GM10266 (cell line): Measurements from ENCODE around the gene DEDD.

ENCODE experiments used
- DNase-seq: peaks from one replicate; pipeline ENCODE4 v3.0.0; 2012; ENCODE audit errors: extremely low spot score
- TF ChIP-seq, protein P1 (sequence below): IDR thresholded peaks from 2 replicates; pipeline ENCODE4 v1.5.1; 2012; ENCODE audit warnings: mild to moderate bottlenecking, low read depth; ENCODE audit not compliant: control insufficient read depth, insufficient read depth; ENCODE audit errors: missing control alignments

DEDD gene

DNA sequence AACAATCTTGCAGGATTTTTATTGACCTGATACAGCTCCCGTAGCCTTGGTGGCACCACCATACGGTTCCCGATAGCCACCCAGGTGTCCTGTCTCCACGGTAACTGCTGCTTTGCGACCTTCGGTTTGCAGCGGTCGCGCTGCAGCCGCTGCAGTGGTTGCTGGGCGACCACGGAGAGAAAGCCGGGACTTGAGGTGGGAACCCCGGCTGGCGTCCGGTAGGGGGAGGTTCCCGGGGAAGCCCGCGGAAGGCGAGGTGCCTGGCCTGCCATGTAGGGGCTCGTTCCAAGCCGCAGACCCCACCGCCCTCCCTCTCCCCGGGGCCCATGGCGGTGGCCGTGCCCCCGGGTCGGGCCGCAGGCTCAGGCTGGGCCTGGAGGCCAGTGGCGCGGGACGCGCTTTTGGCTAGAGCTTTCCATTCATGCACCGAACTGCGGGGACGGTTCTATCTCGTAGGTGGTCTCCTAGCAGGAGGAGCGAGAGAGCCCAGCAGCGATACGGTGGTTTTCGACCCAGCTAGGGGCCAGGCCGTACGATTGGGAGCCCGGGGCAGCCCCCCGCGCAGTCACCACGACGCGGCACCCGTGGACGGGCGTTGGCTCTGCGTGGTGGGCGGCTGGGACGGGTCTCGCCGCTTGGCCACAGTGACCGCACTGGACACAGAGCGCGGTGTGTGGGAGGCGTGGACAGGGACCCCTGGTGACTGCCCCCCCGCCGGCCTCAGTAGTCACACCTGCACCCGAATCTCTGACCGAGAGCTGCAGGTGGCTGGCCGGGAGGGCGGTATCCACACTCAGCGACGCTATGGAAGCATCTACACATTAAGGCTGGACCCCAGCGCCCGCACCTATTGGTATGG is 34.0 kb downstream of the DEDD start, which contains the start of gene KLHDC9:
Gene KLHDC9, plus strand, starts transcription at position 152 of the 859 bp plus-strand sequence. Its CDS starts 175 bp downstream, at position 327.
- TF ChIP-seq, protein P1, sequence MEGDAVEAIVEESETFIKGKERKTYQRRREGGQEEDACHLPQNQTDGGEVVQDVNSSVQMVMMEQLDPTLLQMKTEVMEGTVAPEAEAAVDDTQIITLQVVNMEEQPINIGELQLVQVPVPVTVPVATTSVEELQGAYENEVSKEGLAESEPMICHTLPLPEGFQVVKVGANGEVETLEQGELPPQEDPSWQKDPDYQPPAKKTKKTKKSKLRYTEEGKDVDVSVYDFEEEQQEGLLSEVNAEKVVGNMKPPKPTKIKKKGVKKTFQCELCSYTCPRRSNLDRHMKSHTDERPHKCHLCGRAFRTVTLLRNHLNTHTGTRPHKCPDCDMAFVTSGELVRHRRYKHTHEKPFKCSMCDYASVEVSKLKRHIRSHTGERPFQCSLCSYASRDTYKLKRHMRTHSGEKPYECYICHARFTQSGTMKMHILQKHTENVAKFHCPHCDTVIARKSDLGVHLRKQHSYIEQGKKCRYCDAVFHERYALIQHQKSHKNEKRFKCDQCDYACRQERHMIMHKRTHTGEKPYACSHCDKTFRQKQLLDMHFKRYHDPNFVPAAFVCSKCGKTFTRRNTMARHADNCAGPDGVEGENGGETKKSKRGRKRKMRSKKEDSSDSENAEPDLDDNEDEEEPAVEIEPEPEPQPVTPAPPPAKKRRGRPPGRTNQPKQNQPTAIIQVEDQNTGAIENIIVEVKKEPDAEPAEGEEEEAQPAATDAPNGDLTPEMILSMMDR = no peak
- peak; percentile 96 for DNase-seq

DNA sequence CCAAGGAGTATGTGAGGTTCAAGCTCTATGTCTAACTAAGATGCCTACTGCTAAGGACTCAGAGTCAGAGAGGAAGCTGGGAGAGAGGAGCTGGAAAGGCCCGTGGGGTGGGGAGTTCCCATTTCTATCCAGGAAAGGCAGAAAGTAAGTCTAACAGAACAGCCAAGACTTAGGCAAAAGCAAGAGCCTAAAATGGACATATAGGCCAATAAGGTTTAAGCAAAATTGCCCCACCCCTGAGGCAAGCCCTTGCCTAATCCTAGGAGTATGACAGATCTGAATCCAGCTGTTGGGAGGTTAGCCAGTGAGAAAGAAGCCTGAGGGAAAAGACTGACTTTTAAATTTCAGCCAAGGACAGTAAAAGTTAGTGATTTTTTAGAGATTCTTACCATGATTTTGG is 35.9 kb downstream of the DEDD start:
- TF ChIP-seq, protein P1 = no peak
- no peak for DNase-seq

DNA sequence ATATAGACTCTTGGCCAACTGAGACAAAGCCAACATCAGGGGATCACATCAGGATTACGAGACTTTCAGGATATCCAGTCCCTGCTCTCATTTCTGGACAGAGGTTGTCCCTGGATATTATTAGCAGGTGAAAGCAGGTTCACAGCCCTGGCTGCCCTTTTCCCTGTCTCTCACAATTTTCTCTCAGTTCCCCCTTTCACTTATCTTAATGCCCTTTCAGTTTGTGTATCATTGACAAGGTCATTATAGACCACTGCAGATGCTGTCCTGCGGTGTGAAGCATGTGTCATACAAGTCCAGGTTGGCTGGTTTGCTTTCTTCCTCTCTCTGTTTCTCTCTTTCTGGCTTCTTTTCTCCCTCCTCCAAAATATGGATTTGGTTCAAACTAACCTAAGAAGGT is 36.5 kb downstream of the DEDD start:
- TF ChIP-seq, protein P1 = no peak
- DNase-seq = peak; percentile 75

DNA sequence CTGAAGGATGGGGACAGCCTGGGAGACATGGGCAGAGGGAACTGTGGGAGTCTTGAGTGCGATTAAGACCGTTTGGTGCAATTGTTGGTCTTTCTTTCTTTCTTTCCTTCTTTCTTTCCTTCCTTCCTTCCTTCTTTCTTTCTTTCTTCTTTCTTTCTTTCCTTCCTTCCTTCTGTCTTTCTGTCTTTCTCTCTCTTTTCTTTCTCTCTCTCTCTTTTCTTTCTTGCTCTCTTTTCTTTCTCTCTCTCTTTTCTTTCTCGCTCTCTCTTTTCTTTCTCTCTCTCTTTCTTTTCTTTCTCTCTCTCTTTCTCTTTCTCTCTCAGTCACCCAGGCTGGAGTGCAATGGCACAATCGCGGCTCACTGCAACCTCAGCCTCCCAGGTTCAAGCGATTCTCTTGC is 37.2 kb downstream of the DEDD start:
- no peak for DNase-seq
- TF ChIP-seq, protein P1 = no peak

DNA sequence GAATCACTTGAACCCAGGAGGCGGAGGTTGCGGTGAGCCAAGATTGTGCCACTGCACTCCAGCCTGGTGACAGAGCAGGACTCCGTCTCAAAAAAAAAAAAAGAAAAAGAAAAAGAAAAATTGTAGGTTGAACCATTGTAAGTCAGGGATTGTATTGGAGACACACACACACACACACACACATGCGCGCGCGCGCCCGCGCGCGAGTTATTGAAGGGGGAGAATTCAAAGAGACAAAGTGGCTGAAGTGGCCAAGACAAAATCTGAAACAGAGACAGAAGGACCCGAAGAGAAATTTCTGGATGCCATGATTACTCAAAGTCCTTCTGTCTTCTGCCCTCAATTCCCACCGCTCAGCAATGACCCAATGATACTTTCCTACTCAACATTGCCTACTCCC is 38.0 kb downstream of the DEDD start:
- no peak for DNase-seq
- TF ChIP-seq, protein P1 = no peak

DNA sequence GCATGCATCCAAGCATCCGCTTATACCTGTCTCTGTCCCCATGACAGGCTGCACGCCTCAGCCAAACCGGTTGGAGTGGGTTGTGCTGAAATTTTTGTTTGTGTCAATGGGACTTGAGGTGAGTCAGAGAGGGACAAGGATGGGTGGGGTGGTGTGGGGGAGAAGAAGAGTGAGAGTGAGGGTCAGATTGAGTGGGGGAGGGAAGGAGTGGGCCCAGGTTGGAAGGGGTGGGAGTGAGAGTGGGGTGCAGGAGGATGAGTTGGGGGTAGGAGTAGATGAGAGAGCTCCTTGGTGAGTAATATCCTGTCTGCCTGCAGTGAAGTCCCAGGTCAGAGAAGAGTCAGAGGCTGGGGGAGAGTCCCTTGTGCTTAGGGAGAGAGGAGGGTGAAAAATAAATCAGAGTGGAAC is 39.8 kb downstream of the DEDD start:
- TF ChIP-seq, protein P1 = no peak
- DNase-seq = peak; percentile 70
